Body of pancreas (tissue), 4 donors: Measurements from ENCODE around the gene RPL12. TPM values are rescaled to one million over a fixed set of nuclear protein-coding genes. Genes with fewer than 3 reads are reported as not detected.
A peak's percentile ranks its signal among the peaks of the same experiment; 100 is the strongest.

Experiments used
- ATAC-seq: fragments of 150-250 bp; one replicate; pipeline ENCODE4 v1.9.1; 2016
- DNase-seq, 4 donors: peaks; one replicate each; pipeline ENCODE4 v3.0.0-alpha.2; 2019
- H3K27ac ChIP-seq, 4 donors: fragments of 200-600 bp; sonication (generic); 1 replicate in 3 of 4; 2 replicates in 1 of 4; pipeline versions ENCODE4 v1.5.1 to v1.6.1; 2016 to 2019; ENCODE audit warnings: mild to moderate bottlenecking in 1 of 4, mixed read lengths in 1 of 4, moderate library complexity in 1 of 4
- H3K27me3 ChIP-seq, 2 donors: fragments of 200-600 bp; sonication (generic); one replicate each; pipeline ENCODE4 v1.6.0; 2016; ENCODE audit warnings: mild to moderate bottlenecking in 1 of 2
- H3K36me3 ChIP-seq, 2 donors: fragments of 200-600 bp; sonication (generic); replicated peaks in 1 of 2; 2 replicates each; pipeline ENCODE4 v1.5.1; 2016; ENCODE audit warnings: low read depth in 2 of 2; ENCODE audit not compliant: insufficient read depth in 1 of 2
- H3K4me1 ChIP-seq: fragments of 200-600 bp; sonication (generic); one replicate; pipeline ENCODE4 v1.6.0; 2016
- H3K4me3 ChIP-seq, 2 donors: fragments of 200-600 bp; sonication (generic); 1 replicate in 1 of 2; 2 replicates in 1 of 2; pipeline ENCODE4 v1.5.1; 2016 to 2019
- H3K9me3 ChIP-seq, 3 donors: fragments of 200-600 bp; sonication (generic); 1 replicate in 2 of 3; 2 replicates in 1 of 3; pipeline ENCODE4 v1.5.1; 2016
- POLR2A ChIP-seq, 3 donors: fragments of 450-650 bp; IDR thresholded peaks; one replicate each; pipeline ENCODE4 v1.6.1; 2016; ENCODE audit warnings: antibody characterized with exemption in 3 of 3, mild to moderate bottlenecking in 2 of 3
- WGBS, 2 donors: methylation state at CpG; one replicate each; pipeline ENCODE4 v1.1.5; 2017; 5-methylcytosine and 5-hydroxymethylcytosine counted together
- intact Hi-C: fragments of 100-400 bp; cut with DNase I; formaldehyde crosslinking; loops from one replicate; pipeline ENCODE4 v1.15.1; 2023
- total RNA-seq, 2 donors: library from RNA; depleted of rRNA; stranded (reverse); fragments of >200 nt; gene quantifications; one replicate each; pipeline ENCODE4 v1.1.0, GENCODE V29; 2016
- TF ChIP-seq, protein P1 (sequence below), 7 experiments: fragments of 450-650 bp in 4 of 7; fragments of 200-600 bp in 3 of 7; sonication (generic) in 3 of 7; IDR thresholded peaks; one replicate each; pipeline ENCODE4 v1.5.1; 2016 to 2019; ENCODE audit warnings: antibody characterized with exemption in 7 of 7

The RPL12 gene
- total RNA-seq, 2 donors from 2014 or later, result 994 to 1,261 TPM

DNA sequence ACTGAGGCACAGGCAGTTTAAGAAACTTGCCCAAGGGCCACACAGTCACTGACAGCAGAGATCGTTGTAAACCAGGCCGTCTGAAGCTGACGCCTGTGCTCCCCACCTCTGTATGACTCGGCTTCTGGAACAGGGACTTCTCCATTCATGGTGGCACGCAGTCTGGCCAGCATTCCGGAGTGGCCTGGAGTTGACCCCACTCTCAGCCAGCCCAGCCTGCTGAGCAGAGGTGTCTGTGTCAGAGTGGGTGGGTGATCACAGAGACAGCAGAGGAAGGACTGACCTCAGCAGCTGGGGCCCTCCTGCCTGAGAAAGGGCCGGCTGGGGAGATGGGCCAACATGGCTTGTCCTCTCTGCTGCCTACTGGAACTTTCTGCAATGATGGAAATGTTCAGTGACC, 12.7 kb upstream of the RPL12 start:
- 84 to 90% methylated on average over 2 to 7 of the region's 7 CpGs for WGBS, 2 donors
- DNase-seq, result no peak
- intact Hi-C loops, result no loop called here
- no peak for ATAC-seq
- peaks cover 0 to 5% of the 10 kb centered on the region in 2 donors for H3K36me3 ChIP-seq
- H3K9me3 ChIP-seq, result no peaks in the 10 kb centered on the region
- H3K27me3 ChIP-seq, result no peaks in the 10 kb centered on the region
- H3K4me1 ChIP-seq, result no peaks in the 10 kb centered on the region
- TF ChIP-seq, protein P1, sequence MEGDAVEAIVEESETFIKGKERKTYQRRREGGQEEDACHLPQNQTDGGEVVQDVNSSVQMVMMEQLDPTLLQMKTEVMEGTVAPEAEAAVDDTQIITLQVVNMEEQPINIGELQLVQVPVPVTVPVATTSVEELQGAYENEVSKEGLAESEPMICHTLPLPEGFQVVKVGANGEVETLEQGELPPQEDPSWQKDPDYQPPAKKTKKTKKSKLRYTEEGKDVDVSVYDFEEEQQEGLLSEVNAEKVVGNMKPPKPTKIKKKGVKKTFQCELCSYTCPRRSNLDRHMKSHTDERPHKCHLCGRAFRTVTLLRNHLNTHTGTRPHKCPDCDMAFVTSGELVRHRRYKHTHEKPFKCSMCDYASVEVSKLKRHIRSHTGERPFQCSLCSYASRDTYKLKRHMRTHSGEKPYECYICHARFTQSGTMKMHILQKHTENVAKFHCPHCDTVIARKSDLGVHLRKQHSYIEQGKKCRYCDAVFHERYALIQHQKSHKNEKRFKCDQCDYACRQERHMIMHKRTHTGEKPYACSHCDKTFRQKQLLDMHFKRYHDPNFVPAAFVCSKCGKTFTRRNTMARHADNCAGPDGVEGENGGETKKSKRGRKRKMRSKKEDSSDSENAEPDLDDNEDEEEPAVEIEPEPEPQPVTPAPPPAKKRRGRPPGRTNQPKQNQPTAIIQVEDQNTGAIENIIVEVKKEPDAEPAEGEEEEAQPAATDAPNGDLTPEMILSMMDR (IDR thresholded peaks at IDR 0.05), result no peak
- no peak for TF ChIP-seq POLR2A (IDR thresholded peaks at IDR 0.05)
- no peak overlapping the region for H3K27ac ChIP-seq
- no peak overlapping the region for H3K4me3 ChIP-seq

DNA sequence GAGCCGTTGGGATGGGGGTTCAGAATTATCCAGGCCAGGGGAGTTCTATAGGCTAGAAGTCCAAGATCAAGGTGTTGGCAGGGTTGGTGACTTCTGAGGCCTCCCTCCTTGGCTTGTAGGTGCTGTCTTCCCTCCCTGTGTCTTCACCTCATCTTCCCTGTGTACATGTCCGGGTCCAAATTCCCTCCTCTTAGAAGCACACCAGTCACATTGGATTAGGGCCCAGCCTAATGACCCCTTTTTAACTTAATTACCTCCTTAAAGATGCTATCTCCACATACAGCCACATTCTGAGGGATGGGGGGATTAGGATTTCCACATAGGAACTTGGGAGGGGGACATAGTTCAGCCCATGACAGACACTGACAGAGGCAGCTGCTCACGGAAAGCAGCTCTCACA, 12.2 kb upstream of the RPL12 start:
- no peak for ATAC-seq
- intact Hi-C loops, result no loop called here
- H3K27ac ChIP-seq, result no peak overlapping the region
- H3K36me3 ChIP-seq, result peaks cover 0 to 5% of the 10 kb centered on the region in 2 donors
- no peaks in the 10 kb centered on the region for H3K4me1 ChIP-seq
- H3K4me3 ChIP-seq, result no peak overlapping the region
- DNase-seq, result no peak
- 85 to 92% methylated on average over 3 of the region's 3 CpGs for WGBS, 2 donors
- TF ChIP-seq, protein P1 (IDR thresholded peaks at IDR 0.05), result no peak
- no peak for TF ChIP-seq POLR2A (IDR thresholded peaks at IDR 0.05)
- H3K9me3 ChIP-seq, result no peaks in the 10 kb centered on the region
- H3K27me3 ChIP-seq, result no peaks in the 10 kb centered on the region

DNA sequence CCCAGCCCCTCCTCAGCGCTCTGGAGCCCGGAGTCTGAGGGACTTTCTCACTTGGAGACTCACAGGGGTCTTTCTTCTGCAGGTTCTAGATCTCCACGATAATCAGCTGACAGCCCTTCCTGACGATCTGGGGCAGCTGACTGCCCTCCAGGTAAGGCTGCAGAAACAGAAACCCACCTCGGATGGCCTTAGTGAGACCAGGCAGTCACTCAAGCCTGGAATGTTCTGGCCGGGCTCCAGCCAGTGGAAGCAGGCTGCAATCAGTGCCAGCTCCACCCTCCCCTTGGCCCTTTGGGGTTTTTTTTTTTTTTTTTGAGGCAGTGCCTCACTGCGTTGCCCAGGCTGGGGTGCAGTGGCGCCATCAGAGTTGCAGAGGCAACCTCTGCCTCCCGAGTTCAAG, 7.7 kb upstream of the RPL12 start:
- 71 to 82% methylated on average over 7 to 9 of the region's 9 CpGs for WGBS, 2 donors
- Histone ChIP-seq H3K27ac (no peak overlapping the region), H3K4me1 (no peaks in the 10 kb centered on the region), H3K9me3 (no peaks in the 10 kb centered on the region), H3K4me3 (no peak overlapping the region), H3K27me3 (no peaks in the 10 kb centered on the region), H3K36me3 (peaks cover 0 to 3% of the 10 kb centered on the region in 2 donors)
- DNase-seq (peak in 2 of 4 donors; percentile 31 to 40), ATAC-seq (no peak)
- TF ChIP-seq, protein P1 (IDR thresholded peaks at IDR 0.05), result no peak
- no peak for TF ChIP-seq POLR2A (IDR thresholded peaks at IDR 0.05)
- intact Hi-C loops, result no loop called here

DNA sequence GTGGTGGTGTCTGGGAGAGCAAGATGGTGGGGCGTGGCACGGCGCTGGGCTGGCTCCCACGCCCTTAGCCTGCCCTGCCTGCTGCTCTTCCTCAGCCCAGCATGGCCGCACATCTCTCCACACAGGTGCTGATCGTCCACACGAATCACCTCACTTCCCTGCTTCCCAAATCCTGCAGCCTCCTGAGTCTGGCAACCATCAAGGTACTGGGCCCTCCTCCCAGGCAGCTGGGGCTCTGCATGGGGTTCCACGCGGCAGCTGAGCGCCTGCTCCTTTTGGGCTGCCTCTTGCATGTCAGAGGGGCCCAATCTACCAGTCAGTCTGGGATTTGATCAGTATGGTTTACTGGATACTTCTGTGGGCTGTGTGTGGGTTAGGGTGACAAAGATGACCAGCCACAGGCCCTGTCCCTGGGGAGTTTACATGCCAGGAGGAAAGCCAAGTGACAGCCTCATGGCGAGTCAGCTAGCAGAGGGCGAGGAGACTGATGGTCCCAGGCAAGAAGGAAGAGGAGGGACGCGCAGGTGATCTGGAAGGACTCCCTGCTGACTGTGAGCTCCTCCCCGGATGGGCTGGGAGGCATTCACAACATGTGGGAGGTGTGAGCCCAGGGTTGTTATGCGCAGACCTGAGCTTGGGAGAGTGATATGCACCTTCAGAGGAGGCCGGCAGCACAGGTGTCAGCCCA, 6.1 kb upstream of the RPL12 start:
- 88 to 89% methylated on average over 8 to 17 of the region's 17 CpGs for WGBS, 2 donors
- ATAC-seq, result no peak
- H3K27me3 ChIP-seq, result no peaks in the 10 kb centered on the region
- H3K4me1 ChIP-seq, result peaks cover 9% of the 10 kb centered on the region
- no peak overlapping the region for H3K27ac ChIP-seq
- no peak for TF ChIP-seq POLR2A (IDR thresholded peaks at IDR 0.05)
- TF ChIP-seq, protein P1 (IDR thresholded peaks at IDR 0.05), result no peak
- H3K36me3 ChIP-seq, result peaks cover 0 to 3% of the 10 kb centered on the region in 2 donors
- DNase-seq, result no peak
- intact Hi-C loops, result no loop called here
- no peaks in the 10 kb centered on the region for H3K9me3 ChIP-seq
- H3K4me3 ChIP-seq, result no peak overlapping the region
